Vagina (tissue), 2 donors: ENCODE results near the gene LLGL1.

ENCODE experiments used
- POLR2A ChIP-seq, 2 donors: fragments of 450-650 bp; IDR thresholded peaks; one replicate each; pipeline ENCODE4 v1.6.1; 2017; ENCODE audit warnings: antibody characterized with exemption in 2 of 2, mild to moderate bottlenecking in 2 of 2, moderate library complexity in 2 of 2
- POLR2AphosphoS5 ChIP-seq, 2 donors: sonication (generic); formaldehyde crosslinking; IDR thresholded peaks; one replicate each; pipeline ENCODE4 v1.9.0; 2017; ENCODE audit warnings: antibody characterized with exemption in 2 of 2, mild to moderate bottlenecking in 2 of 2, low read depth in 1 of 2; ENCODE audit not compliant: insufficient read depth in 1 of 2
- TF ChIP-seq, protein P1 (sequence below), 3 experiments: fragments of 450-650 bp in 2 of 3; fragments of 200-600 bp in 1 of 3; sonication (generic) in 1 of 3; IDR thresholded peaks; one replicate each; pipeline ENCODE4 v1.5.1; 2017 to 2019; ENCODE audit warnings: antibody characterized with exemption in 3 of 3, mild to moderate bottlenecking in 2 of 3, moderate library complexity in 2 of 3

DNA sequence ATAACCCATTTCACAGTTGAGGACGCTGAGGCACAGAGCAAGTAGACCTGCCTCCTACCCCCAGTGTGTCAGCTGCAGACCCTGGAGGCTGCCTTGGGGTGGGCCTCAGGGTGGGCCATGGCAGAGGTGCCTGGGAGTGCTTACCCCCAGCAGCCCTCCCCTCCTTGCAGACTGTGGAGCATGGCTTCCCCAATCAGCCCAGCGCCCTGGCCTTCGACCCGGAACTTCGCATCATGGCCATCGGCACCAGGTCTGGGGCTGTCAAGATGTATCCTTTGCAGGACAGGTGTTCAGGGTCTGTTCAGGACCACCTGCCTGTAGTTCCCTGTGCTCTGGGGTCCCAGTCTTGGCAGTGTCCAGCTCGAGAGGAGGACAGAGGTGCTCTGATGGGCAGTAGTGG lies 4.3 kb downstream of the LLGL1 start:
- TF ChIP-seq, protein P1, sequence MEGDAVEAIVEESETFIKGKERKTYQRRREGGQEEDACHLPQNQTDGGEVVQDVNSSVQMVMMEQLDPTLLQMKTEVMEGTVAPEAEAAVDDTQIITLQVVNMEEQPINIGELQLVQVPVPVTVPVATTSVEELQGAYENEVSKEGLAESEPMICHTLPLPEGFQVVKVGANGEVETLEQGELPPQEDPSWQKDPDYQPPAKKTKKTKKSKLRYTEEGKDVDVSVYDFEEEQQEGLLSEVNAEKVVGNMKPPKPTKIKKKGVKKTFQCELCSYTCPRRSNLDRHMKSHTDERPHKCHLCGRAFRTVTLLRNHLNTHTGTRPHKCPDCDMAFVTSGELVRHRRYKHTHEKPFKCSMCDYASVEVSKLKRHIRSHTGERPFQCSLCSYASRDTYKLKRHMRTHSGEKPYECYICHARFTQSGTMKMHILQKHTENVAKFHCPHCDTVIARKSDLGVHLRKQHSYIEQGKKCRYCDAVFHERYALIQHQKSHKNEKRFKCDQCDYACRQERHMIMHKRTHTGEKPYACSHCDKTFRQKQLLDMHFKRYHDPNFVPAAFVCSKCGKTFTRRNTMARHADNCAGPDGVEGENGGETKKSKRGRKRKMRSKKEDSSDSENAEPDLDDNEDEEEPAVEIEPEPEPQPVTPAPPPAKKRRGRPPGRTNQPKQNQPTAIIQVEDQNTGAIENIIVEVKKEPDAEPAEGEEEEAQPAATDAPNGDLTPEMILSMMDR (IDR thresholded peaks at IDR 0.05): no peak
- TF ChIP-seq POLR2AphosphoS5 (IDR thresholded peaks at IDR 0.05; ENCODE audit: insufficient read depth in 1 of 2, low read depth in 1 of 2) (no peak), POLR2A (IDR thresholded peaks at IDR 0.05) (no peak)
